Measurements from ENCODE around the gene ARHGEF4.

GRCh38 chr2:131050896-131051295, 214.2 kb downstream of the ARHGEF4 start:
- TF ChIP-seq CTCF (IDR thresholded peaks at IDR 0.05) (no peak), EP300 (IDR thresholded peaks at IDR 0.05) (no peak)

Data from sigmoid colon (tissue), 4 donors.